Adipocyte (in vitro differentiated cells): ENCODE data around the gene CDK6.
A peak's percentile ranks its signal among the peaks of the same experiment; 100 is the strongest.
"Not testable (repeated sequence)": the region's sequence is repeated elsewhere in the genome, so short reads cannot be mapped to it uniquely, and the experiment has no call there.

Experiments used
- DNase-seq: peaks from one replicate; pipeline ENCODE4 v3.0.0-alpha.2; 2015; ENCODE audit warnings: low read depth
- H3K27me3 ChIP-seq: replicated peaks from 2 replicates; pipeline ENCODE4 v1.7.0; 2013; ENCODE audit warnings: mild to moderate bottlenecking, low read length, moderate library complexity; ENCODE audit not compliant: control insufficient read depth, insufficient read depth
- H3K36me3 ChIP-seq: 2 replicates; pipeline ENCODE4 v1.7.0; 2013; ENCODE audit warnings: low read length, mild to moderate bottlenecking, moderate library complexity; ENCODE audit not compliant: control insufficient read depth, insufficient read depth, severe bottlenecking
- H3K4me1 ChIP-seq: 2 replicates; pipeline ENCODE4 v1.7.0; 2013; ENCODE audit warnings: mild to moderate bottlenecking, low read length, moderate library complexity; ENCODE audit not compliant: control insufficient read depth, insufficient read depth
- H3K4me3 ChIP-seq: 2 replicates; pipeline ENCODE4 v1.7.0; 2013; ENCODE audit warnings: mild to moderate bottlenecking, low read length, moderate library complexity
- H3K9ac ChIP-seq: 2 replicates; pipeline ENCODE4 v1.7.0; 2013; ENCODE audit warnings: mild to moderate bottlenecking, low read length, moderate library complexity
- H3K9me3 ChIP-seq: 2 replicates; pipeline ENCODE4 v1.7.0; 2013; ENCODE audit warnings: mild to moderate bottlenecking, low read length, moderate library complexity; ENCODE audit not compliant: control insufficient read depth

The CDK6 gene

DNA sequence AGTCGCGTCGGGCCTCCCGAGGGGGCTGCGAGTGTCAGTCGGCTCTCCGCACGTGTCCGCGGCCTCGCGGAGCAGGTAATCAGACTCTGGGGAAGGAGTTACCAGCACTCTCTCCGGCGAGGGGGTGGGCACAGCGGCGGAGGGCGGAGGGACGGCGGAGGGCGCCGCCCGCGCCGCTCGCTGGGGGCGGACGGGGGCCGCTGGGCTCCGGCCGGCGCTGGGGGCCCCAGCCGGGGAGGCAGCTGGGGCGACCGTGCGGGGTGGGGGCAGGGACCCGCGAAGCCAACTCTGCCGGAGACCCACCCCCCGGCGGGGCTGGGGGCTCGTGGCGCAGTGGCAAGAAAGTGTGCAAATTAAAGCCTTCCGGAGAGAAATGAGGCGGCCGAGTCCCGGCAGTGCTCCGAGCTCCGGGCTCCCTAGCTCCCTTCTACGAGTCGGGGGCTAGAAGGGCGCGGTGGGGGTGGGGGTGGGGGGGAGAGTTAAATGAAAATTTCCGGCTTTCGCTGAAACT lies at the start of gene CDK6:
Gene CDK6 (minus strand): TSS at position 85 of the 511 bp plus-strand sequence. CDS start 3,250 bp downstream, outside the sequence.
- Histone ChIP-seq H3K27me3 (no peaks in the 10 kb centered on the region), H3K9ac (peak within 1 kb of the TSS; percentile 91), H3K9me3 (no peaks in the 10 kb centered on the region), H3K4me1 (peaks cover 15% of the 10 kb centered on the region), H3K36me3 (no peaks in the 10 kb centered on the region), H3K4me3 (peak within 1 kb of the TSS; percentile 98)
- peak; percentile 87 for DNase-seq

DNA sequence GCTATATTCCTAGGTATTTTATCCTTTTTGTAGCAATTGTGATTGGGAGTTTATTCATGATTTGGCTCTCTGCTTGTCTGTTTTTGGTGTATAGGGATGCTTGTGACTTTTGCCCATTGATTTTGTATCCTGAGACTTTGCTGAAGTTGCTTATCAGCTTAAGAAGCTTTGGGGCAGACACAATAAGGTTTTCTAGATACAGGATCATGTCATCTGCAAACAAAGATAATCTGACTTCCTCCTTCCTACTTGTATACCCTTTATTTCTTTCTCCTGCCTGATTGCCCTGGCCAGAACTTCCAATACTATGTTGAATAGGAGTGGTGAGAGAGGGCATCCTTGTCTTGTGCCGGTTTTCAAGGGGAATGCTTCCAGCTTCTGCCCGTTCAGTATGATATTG lies 49.7 kb upstream of the CDK6 start:
- peaks cover 28% of the 10 kb centered on the region for H3K9me3 ChIP-seq
- H3K36me3 ChIP-seq, H3K27me3 ChIP-seq, H3K9ac ChIP-seq, H3K4me3 ChIP-seq, H3K4me1 ChIP-seq, DNase-seq: not testable (repeated sequence)

DNA sequence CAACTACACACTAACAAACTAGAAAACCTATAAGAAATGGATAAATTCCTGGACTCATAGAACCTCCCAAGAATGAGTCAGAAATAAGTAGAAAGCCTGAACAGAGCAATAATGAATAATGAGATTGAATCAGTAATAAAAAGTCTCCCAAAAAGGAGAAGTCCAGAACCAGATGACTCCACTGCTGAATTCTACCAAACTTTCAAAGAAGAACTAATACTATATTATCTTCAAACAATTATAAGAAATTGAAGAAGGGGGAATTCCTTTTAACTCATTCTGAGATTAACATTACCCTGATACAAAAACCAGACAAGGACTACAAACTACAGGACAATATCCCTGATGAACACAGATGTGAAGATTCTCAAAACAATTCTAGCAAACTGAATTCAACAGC lies 47.8 kb upstream of the CDK6 start:
- Histone ChIP-seq H3K9ac (no peak overlapping the region), H3K27me3 (no peaks in the 10 kb centered on the region), H3K36me3 (no peaks in the 10 kb centered on the region), H3K4me1 (no peaks in the 10 kb centered on the region), H3K4me3 (no peak overlapping the region), H3K9me3 (peaks cover 29% of the 10 kb centered on the region)
- DNase-seq: no peak

DNA sequence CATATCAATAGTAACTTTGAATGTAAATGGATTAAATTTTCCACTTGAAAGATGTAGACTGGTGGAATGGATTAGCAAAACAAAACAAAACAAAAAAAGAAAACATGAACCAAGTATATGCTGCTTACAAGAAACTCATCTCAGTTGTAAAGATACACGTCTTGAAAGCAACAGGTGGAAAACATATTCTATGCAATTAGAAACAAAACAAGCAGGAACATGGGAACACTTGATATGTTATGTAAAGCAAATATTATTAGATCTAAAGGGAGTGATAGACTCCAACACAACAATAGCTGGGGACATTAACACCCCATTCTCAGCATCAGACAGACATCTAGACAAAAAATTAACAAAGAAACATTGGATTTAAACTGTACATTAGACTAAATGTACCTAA lies 46.4 kb upstream of the CDK6 start:
- Histone ChIP-seq H3K4me3 (no peak overlapping the region), H3K4me1 (no peaks in the 10 kb centered on the region), H3K9ac (no peak overlapping the region), H3K9me3 (peaks cover 28% of the 10 kb centered on the region), H3K36me3 (no peaks in the 10 kb centered on the region), H3K27me3 (no peaks in the 10 kb centered on the region)
- no peak for DNase-seq

DNA sequence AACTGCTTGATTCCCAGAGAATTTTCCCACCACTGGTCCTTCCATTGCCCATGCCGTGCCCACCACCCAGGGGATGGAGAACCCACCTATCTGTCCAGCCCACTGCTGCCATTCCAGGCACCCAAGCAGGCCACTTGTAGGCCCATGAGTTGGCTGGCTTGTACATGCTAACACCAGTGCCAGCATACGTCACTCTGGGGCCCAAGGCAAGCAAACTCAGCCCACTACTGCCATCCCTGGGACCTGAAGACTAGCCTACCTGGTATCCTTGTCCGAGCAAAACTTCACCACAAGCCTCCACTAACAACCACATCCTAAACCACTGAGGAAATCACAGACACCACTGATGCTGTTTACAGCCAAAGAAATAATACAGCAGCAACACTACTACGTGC lies 44.7 kb upstream of the CDK6 start:
- Histone ChIP-seq H3K27me3 (no peaks in the 10 kb centered on the region), H3K36me3 (no peaks in the 10 kb centered on the region), H3K9me3 (peaks cover 22% of the 10 kb centered on the region), H3K9ac (no peak overlapping the region), H3K4me3 (no peak overlapping the region), H3K4me1 (no peaks in the 10 kb centered on the region)
- no peak for DNase-seq

DNA sequence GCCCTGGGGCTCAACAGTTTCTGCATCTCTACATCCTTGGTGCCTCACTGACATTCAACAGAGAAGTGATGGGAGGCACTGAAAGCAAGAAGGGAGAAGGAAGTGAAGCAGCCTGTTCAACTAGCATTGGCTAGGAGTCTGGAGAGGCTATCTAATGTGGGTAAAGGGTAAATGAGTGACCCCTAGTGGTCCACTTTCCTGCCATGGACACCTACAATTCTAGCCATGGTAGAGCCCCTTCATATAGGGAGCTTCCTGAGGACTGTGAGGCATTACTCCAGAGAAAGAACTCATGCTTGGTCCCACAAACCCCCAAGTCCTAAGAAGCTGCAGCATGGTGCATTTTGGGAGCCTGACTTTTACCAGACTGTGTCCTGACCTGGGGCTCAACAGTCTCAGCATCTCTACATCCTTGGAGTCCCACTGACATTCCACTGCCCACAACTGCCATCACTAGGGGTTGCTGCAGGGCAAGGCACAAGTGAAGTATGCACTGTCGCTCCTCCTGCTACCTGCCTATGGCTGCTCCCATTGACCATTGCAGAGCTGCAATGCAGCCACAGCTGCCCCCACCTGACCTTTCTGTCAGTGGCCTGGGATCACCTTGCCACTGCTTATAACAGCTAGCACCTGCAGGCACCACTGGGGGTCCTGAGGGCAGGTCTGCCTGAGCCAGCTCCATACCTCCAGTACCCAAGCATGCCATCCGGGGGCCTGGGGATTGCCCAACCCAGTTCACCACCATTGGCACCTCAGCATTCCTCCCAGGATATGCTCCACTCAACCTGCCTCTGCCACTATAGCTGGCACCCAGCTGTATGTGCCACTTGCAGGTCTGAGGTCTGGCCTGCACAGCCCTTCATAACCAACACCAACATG lies 44.1 kb upstream of the CDK6 start:
- peaks cover 22% of the 10 kb centered on the region for H3K9me3 ChIP-seq
- H3K36me3 ChIP-seq: no peaks in the 10 kb centered on the region
- no peaks in the 10 kb centered on the region for H3K4me1 ChIP-seq
- no peak overlapping the region for H3K9ac ChIP-seq
- no peaks in the 10 kb centered on the region for H3K27me3 ChIP-seq
- DNase-seq: peak; percentile 3
- H3K4me3 ChIP-seq: no peak overlapping the region

DNA sequence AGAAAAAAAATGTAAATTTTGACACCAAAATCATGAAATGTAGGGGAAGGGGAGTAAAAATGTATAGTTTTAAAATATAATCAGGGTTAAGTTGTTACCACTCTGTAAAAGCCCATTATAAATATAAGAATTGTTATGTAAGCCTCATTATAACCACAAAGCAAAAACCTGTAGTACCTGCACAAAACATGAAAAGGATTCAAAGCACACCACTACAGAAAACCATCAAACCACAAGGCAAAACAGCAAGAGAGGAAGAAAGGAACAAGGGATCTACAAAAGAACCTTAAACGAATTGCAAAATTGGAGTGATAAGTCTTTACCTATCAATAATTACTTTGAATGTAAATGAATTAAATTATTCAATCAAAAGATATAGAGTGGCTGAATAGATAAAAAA lies 41.0 kb upstream of the CDK6 start:
- DNase-seq: no peak
- H3K4me1 ChIP-seq: no peaks in the 10 kb centered on the region
- no peak overlapping the region for H3K9ac ChIP-seq
- no peaks in the 10 kb centered on the region for H3K27me3 ChIP-seq
- peaks cover 14% of the 10 kb centered on the region for H3K9me3 ChIP-seq
- H3K36me3 ChIP-seq: no peaks in the 10 kb centered on the region
- no peak overlapping the region for H3K4me3 ChIP-seq

DNA sequence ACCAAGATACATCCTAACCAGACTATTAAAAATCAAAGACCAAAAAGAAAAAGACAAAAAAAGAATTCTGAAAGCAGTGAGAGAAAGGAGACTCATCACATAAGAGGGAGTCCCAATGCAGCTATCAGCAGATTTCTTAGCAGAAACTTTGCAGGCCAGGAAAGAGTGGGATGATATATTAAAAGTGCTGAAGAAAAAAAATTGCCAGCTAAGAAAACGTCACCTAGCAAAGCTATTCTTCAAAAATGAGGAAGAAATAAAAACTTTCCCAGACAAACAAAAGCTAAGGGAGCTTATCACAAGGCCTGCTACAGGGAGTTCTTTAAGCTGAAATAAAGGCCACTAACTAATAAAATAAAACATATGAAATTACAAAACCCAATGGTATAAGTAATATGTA lies 40.5 kb upstream of the CDK6 start:
- no peaks in the 10 kb centered on the region for H3K27me3 ChIP-seq
- H3K9me3 ChIP-seq: peaks cover 9% of the 10 kb centered on the region
- H3K4me1 ChIP-seq: no peaks in the 10 kb centered on the region
- no peak overlapping the region for H3K9ac ChIP-seq
- H3K36me3 ChIP-seq: no peaks in the 10 kb centered on the region
- H3K4me3 ChIP-seq: no peak overlapping the region
- DNase-seq: no peak

DNA sequence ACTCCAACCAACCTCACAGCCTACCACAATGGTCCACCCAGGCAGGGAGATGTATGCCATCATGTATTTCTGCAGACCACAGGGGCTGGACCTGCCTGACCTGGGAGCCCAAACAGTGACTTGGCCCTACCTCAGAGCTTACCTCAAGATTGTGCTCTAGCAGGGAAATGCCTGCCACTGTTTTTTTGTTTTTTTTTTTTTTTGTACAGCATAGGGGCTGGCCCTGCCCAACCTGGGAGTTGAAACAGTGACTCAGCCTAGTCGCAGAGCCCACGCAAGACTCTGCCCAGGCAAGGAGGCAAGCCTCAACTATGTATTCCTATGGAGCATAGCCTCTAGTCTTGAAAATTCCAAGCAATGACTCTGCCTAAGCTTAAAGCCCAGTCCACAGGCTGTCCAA lies 39.3 kb upstream of the CDK6 start:
- Histone ChIP-seq H3K9ac (no peak overlapping the region), H3K27me3 (no peaks in the 10 kb centered on the region), H3K36me3 (no peaks in the 10 kb centered on the region), H3K9me3 (peaks cover 6% of the 10 kb centered on the region), H3K4me1 (no peaks in the 10 kb centered on the region), H3K4me3 (no peak overlapping the region)
- no peak for DNase-seq

DNA sequence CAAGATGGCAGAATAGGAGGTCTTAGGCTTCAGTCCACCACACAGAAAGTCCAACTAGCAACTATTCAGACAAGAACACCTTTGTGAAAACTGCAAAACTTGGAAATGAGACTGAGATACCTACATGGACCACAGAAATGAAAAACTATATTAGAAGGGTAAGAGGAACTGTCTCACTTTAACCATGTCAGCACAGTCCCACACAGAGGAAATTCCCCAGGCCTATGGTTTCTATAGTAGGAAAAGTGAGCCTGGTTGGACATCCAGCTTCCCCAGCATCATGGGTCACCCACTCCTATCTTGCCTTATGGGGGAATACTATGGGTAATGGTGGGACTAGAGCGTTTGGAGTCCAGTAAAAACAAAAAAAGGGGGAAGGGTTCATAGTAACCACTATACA lies 38.8 kb upstream of the CDK6 start:
- H3K27me3 ChIP-seq: no peaks in the 10 kb centered on the region
- no peak overlapping the region for H3K9ac ChIP-seq
- H3K4me1 ChIP-seq: no peaks in the 10 kb centered on the region
- H3K4me3 ChIP-seq: no peak overlapping the region
- peaks cover 6% of the 10 kb centered on the region for H3K9me3 ChIP-seq
- no peaks in the 10 kb centered on the region for H3K36me3 ChIP-seq
- DNase-seq: no peak

DNA sequence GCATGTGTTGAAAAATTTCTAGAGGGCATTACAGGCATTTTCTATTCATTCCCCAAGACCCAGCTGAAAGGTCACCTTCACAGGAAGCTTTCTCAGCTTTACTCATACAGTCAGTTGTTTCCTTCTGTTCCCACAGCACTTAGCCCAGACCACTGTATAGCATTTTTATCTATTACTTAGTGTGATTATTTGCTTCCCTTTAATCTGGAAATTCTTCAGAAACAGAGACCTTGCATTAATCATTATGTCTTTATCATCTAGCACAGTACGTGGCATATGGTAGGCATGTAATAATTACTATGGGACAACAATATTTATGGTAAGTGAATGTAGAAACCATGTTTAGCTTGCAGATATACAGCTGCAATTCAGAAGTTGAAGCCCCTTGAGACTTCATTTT lies 38.2 kb upstream of the CDK6 start:
- no peaks in the 10 kb centered on the region for H3K4me1 ChIP-seq
- H3K9ac ChIP-seq: no peak overlapping the region
- no peaks in the 10 kb centered on the region for H3K36me3 ChIP-seq
- H3K4me3 ChIP-seq: no peak overlapping the region
- no peak for DNase-seq
- no peaks in the 10 kb centered on the region for H3K27me3 ChIP-seq
- peaks cover 7% of the 10 kb centered on the region for H3K9me3 ChIP-seq
